Neuron (in vitro differentiated cells): ENCODE results near the gene DNAH7.

Source experiments
- H2AFZ ChIP-seq: one replicate; pipeline ENCODE4 v1.6.1; 2013; ENCODE audit warnings: low read depth, mild to moderate bottlenecking, inconsistent platforms, low read length, moderate library complexity
- H3K27me3 ChIP-seq: one replicate; pipeline ENCODE4 v1.6.1; 2013; ENCODE audit warnings: low read length; ENCODE audit not compliant: insufficient read depth
- H3K36me3 ChIP-seq: one replicate; pipeline ENCODE4 v1.6.1; 2013; ENCODE audit warnings: low read length; ENCODE audit not compliant: insufficient read depth
- H3K4me1 ChIP-seq: one replicate; pipeline ENCODE4 v1.6.1; 2013; ENCODE audit warnings: low read length; ENCODE audit not compliant: insufficient read depth
- H3K4me3 ChIP-seq: 2 replicates; pipeline ENCODE4 v1.5.1; 2013; ENCODE audit warnings: mild to moderate bottlenecking, low read length, moderate library complexity
- H3K9me3 ChIP-seq: one replicate; pipeline ENCODE4 v1.6.1; 2013; ENCODE audit warnings: low read length

The DNAH7 gene

DNA sequence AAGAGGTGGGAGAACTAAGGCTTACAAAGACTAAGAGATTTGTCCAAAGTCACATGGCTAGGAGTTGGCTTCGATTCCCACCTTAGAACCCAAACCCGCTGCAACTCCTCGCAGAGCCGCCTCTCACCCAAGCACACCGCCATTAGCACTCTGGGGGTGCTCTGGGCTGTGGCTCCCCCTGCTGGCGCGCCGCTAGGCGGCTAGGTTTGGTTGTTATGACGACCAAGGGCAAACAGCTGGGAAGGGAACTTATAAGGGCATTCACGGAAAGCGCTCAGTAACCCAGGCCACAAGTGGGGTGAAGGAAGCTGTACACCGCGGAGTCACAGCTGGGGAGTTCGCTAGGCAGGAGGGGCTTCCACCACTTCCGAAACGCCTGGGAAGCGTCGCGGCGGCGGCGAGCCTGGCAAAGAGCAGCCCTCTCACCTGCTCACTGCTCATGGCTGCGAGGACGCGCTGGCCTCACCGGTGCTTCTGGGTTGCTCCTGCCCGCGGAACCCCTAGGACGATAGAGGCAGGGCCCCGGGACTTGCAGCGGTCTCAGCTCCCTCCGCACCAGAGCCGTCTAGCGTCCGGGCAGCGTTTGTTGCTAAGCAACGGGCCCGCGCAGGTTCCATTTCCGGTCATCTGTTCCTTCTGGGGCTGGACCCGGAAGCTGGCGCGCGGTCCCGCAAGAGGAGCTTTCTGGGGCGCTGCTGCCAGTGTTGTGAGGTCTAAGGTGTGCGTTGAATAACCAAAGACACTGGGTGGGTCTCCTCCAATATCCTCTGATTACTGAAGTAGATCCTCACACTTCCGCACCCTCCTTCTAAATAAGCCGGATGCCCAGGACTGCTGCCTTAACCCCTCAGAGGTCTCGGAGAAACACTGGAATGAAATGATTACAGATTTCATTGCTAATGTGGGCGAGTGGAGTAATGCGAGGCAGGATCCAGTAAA, at the start of gene DNAH7:
TSS of gene DNAH7 (minus strand) at position 567 of the 939 bp plus-strand sequence. CDS start at position 441, 126 bp downstream.
- Histone ChIP-seq H3K9me3 (no peaks in the 10 kb centered on the region), H3K4me3 (peak within 1 kb of the TSS; percentile 82), H2AFZ (peak within 1 kb of the TSS; percentile 92), H3K27me3 (no peaks in the 10 kb centered on the region), H3K36me3 (no peaks in the 10 kb centered on the region), H3K4me1 (peaks cover 3% of the 10 kb centered on the region)

DNA sequence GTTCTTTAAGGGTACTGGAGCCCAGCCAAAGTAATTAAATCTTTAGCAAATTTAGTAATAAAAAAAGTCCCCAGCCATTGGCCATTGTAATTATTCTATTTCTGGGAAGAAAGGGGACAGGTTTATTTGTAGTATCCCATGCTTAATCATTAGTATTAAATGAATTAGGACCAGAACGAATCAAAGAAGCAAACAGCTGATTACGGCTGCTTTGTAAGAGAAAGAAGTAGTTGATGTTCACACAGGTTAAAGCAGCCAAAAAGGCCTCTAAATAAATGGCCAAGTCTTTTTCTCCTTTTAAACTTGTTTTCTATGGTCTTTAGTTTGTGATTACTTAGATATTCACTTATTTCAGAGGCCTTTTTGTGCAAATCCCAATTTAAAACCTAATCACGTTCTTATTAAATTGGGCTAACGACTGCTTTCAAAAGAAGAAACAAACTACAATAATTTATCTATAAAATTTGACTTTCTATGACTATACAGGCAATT, 48.6 kb upstream of the DNAH7 start:
- Histone ChIP-seq H2AFZ (no peak overlapping the region), H3K27me3 (no peaks in the 10 kb centered on the region), H3K9me3 (no peaks in the 10 kb centered on the region), H3K36me3 (no peaks in the 10 kb centered on the region), H3K4me1 (peaks cover 19% of the 10 kb centered on the region), H3K4me3 (no peak overlapping the region)

GRCh38 chr2:196113061-196113974, 44.7 kb upstream of the DNAH7 start:
- no peaks in the 10 kb centered on the region for H3K27me3 ChIP-seq
- H3K4me3 ChIP-seq = peak overlapping the region; percentile 50
- H3K4me1 ChIP-seq = peaks cover 28% of the 10 kb centered on the region
- H2AFZ ChIP-seq = peak overlapping the region; percentile 91
- no peaks in the 10 kb centered on the region for H3K9me3 ChIP-seq
- no peaks in the 10 kb centered on the region for H3K36me3 ChIP-seq

DNA sequence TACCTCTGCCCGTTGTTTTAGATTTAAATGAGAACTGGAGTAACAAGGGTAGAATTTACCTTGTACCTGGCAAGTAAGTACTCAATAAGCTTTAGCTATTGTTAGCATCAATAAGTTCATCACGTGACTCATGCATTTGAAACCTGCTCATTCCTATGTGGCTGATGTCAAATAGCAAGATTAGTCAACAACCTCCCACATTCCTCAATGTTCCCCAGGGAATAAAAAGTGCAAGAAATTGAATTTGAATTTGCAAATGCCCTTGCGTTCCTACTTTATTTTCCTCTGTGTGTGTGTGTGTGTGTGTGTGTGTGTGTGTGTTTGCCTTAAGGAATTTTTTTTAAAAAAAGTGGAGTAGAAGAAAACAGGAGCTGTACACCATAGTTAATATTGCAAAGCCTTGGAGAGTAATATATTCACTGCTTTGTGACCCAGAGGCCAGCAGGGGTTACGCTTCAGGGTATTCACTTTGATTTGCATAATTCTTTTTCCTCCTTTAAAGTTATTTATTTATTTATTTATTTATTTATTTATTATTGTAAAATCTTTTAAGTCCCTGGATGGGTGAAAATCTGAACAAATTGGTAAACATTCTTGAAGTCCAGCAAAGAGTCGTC, 43.9 kb upstream of the DNAH7 start:
- no peaks in the 10 kb centered on the region for H3K9me3 ChIP-seq
- H3K4me3 ChIP-seq = peak overlapping the region; percentile 50
- H3K36me3 ChIP-seq = no peaks in the 10 kb centered on the region
- H3K27me3 ChIP-seq = no peaks in the 10 kb centered on the region
- H2AFZ ChIP-seq = peak overlapping the region; percentile 91
- peaks cover 28% of the 10 kb centered on the region for H3K4me1 ChIP-seq

- Histone ChIP-seq H3K27me3 (no peaks in the 10 kb centered on the region), H3K4me3 (no peak overlapping the region), H3K36me3 (no peaks in the 10 kb centered on the region), H3K9me3 (no peaks in the 10 kb centered on the region), H3K4me1 (peaks cover 21% of the 10 kb centered on the region), H2AFZ (no peak overlapping the region)
These were observed 40.0 kb upstream of the DNAH7 start for GRCh38 chr2:196108604-196109003.

- H3K36me3 ChIP-seq = no peaks in the 10 kb centered on the region
- H3K4me1 ChIP-seq = peaks cover 6% of the 10 kb centered on the region
- no peak overlapping the region for H2AFZ ChIP-seq
- no peak overlapping the region for H3K4me3 ChIP-seq
- no peaks in the 10 kb centered on the region for H3K27me3 ChIP-seq
- H3K9me3 ChIP-seq = no peaks in the 10 kb centered on the region
These were observed 37.3 kb upstream of the DNAH7 start for GRCh38 chr2:196105951-196106350.

DNA sequence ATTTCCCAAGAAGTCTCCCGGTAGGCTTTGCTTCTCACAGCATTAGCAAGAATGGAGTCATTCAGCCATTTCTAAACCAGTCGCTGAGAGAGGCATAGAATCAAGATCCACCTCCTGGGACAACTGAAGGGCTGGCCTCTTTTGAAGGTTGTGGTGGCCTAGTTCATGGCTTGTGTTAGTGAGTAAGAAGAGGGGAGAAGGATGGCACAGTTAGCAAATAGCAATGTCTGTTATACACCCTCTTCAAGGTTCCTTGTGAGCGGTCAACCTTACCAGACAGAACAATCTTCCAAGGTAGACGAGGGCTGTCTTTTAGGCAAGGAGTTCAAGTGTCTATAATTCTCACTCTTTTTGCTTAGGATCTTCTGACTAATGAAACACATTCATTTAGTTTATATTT, 35.4 kb upstream of the DNAH7 start:
- H3K4me1 ChIP-seq = peaks cover 4% of the 10 kb centered on the region
- H3K36me3 ChIP-seq = no peaks in the 10 kb centered on the region
- no peaks in the 10 kb centered on the region for H3K9me3 ChIP-seq
- H3K4me3 ChIP-seq = no peak overlapping the region
- H3K27me3 ChIP-seq = no peaks in the 10 kb centered on the region
- H2AFZ ChIP-seq = no peak overlapping the region

- peaks cover 4% of the 10 kb centered on the region for H3K4me1 ChIP-seq
- H3K4me3 ChIP-seq = no peak overlapping the region
- H2AFZ ChIP-seq = no peak overlapping the region
- no peaks in the 10 kb centered on the region for H3K36me3 ChIP-seq
- H3K9me3 ChIP-seq = no peaks in the 10 kb centered on the region
- H3K27me3 ChIP-seq = no peaks in the 10 kb centered on the region
These were observed 35.0 kb upstream of the DNAH7 start for GRCh38 chr2:196103626-196104025.

DNA sequence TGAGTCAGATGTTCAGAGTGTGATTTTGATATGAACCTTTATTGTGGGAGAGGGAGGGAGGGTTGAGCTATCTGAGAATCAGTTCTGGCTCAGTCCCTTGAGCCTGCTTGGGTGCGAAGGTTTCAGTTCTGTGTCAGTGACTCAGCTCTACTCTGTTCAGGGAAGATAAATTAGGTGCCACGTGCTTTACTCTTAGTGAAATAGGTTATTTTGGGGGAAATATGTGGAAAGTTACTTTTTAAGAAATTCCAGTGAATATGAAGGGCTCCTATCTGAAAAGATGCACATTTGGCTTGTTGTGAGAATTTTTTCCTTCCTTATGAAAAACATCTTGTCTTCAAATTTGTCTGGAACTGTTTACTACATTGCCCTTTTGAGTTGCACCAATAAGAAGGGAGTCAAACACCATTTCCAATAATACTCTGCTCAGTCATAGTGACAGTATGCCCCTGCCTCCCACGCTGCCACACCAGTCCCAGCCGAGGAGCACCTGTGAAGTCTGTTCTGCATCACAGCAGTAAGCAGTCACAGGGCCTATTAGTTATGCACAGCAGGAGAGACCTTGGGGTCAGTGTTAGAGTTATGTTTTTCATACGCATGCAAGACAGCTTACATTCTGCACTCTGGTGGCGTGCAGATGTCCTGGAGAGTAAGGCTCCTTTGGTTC, 32.8 kb upstream of the DNAH7 start:
- Histone ChIP-seq H3K27me3 (no peaks in the 10 kb centered on the region), H3K36me3 (no peaks in the 10 kb centered on the region), H2AFZ (no peak overlapping the region), H3K4me3 (no peak overlapping the region), H3K9me3 (no peaks in the 10 kb centered on the region), H3K4me1 (peaks cover 4% of the 10 kb centered on the region)

GRCh38 chr2:196099916-196100315, 31.3 kb upstream of the DNAH7 start:
- H3K27me3 ChIP-seq = no peaks in the 10 kb centered on the region
- no peak overlapping the region for H3K4me3 ChIP-seq
- H3K4me1 ChIP-seq = peaks cover 4% of the 10 kb centered on the region
- H2AFZ ChIP-seq = no peak overlapping the region
- no peaks in the 10 kb centered on the region for H3K9me3 ChIP-seq
- no peaks in the 10 kb centered on the region for H3K36me3 ChIP-seq

DNA sequence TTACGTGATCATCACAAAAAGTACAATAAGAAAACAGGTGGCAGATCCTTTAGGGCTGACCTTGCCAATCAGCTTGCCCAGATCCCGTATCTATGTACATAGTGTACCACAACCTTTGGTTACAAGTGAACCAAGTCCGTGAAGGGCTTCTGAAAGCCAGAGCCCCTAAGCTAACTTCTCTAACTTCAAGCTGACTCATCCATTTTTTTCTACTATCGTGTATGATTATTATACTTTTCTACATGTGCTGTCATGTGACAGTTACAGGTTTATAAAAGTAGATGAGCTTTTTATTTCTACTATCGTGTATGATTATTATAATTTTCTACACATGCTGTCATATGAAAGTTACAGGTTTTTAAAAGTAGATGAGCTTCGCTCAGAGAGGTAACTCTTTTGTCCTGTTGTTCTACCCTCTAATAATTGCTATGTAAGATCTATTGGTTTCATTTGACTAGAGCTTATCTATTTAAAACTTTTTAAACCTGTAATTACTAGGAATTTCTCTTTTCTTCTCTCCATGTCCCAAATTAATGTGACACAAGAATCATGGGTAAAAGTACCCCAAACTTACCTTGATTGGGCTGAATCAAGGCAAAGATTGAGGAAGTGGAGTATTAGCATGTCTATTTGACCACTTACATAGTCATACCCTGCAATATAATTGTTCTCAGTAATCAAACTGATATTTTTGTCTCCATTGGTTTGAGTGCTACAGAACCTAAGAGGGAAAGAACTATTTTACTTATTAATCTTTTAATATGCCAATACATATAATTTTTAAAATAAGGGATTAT, 29.4 kb upstream of the DNAH7 start:
- Histone ChIP-seq H3K27me3 (no peaks in the 10 kb centered on the region), H3K4me1 (peaks cover 4% of the 10 kb centered on the region), H3K9me3 (no peaks in the 10 kb centered on the region), H2AFZ (no peak overlapping the region), H3K4me3 (no peak overlapping the region), H3K36me3 (no peaks in the 10 kb centered on the region)
